GM12873 (cell line): ENCODE data around the gene EXD3.

ENCODE experiments used
- TF ChIP-seq, protein P1 (sequence below): IDR thresholded peaks from 2 replicates; pipeline ENCODE4 v1.5.1; 2012; ENCODE audit warnings: low read depth, mild to moderate bottlenecking, moderate library complexity, low read length, control low read depth; ENCODE audit not compliant: insufficient read depth; ENCODE audit errors: missing control alignments

The EXD3 gene

GRCh38 chr9:137460363-137461315, 37.7 kb upstream of the EXD3 start:
- TF ChIP-seq, protein P1, sequence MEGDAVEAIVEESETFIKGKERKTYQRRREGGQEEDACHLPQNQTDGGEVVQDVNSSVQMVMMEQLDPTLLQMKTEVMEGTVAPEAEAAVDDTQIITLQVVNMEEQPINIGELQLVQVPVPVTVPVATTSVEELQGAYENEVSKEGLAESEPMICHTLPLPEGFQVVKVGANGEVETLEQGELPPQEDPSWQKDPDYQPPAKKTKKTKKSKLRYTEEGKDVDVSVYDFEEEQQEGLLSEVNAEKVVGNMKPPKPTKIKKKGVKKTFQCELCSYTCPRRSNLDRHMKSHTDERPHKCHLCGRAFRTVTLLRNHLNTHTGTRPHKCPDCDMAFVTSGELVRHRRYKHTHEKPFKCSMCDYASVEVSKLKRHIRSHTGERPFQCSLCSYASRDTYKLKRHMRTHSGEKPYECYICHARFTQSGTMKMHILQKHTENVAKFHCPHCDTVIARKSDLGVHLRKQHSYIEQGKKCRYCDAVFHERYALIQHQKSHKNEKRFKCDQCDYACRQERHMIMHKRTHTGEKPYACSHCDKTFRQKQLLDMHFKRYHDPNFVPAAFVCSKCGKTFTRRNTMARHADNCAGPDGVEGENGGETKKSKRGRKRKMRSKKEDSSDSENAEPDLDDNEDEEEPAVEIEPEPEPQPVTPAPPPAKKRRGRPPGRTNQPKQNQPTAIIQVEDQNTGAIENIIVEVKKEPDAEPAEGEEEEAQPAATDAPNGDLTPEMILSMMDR = no peak

GRCh38 chr9:137459601-137460362, 36.8 kb upstream of the EXD3 start:
- TF ChIP-seq, protein P1 = no peak

- TF ChIP-seq, protein P1 = no peak
Observed at GRCh38 chr9:137459152-137459600, 36.2 kb upstream of the EXD3 start, which contains the start of gene NSMF. NSMF (minus strand) TSS chr9:137459334; CDS start chr9:137459102, 232 bp downstream.

DNA sequence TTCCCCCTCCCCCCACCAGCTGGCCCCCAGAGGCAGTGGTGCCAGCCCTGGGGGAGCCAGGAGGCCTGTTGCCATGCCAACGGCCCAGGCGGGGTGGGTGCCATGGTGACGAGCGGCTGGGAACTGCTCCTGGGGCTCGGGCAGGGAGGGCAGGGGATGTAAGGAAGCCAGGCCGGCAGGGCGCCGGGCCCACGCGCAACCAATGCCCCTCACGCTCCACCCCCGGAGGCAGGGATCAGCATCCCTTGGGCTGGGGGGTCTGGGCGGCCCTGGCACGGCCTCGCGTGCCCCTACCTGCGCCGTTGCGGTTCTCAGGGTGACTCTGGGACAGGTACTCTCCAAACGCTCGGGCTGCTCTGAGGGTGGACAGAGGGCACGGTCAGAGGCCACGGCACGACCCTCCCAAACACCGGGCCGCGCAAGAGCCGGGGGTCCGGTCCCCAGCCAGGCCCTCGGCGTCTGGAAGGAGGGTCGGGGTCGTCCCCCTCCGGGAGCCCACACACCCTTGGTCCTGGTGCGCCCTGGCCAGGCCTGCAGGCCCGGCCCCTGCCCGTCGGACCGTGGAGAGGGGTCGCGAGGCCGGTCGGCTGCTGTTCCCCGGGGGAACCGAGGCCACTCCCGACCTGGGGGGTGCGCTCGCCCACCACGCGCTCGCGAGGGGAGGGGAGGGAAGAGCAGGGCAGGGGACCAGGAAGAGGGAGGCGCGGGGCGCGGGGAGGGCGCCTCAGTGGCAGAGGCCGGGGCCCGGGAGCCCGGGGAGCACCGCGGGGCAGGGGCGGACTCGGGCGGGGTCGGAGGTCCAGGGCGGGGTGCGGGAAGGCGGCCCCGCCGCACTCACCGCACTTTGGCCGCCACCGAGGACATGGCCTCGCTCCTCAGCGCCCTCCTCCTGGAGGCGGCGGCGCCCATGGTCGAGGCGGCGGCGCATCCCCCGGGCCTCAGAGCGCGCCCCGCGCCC, 35.5 kb upstream of the EXD3 start:
- TF ChIP-seq, protein P1 = no peak

GRCh38 chr9:137457406-137458193, 34.6 kb upstream of the EXD3 start:
- TF ChIP-seq, protein P1 = no peak

- TF ChIP-seq, protein P1 = no peak
Observed at GRCh38 chr9:137456864-137457405, 34.0 kb upstream of the EXD3 start.
